Measurements from ENCODE around the gene ZMYM2. TPM values are rescaled to one million over a fixed set of nuclear protein-coding genes. Genes with fewer than 3 reads are reported as not detected.

ZMYM2 gene
- total and polyA plus RNA-seq, 7 donors, result 6.7 to 42.8 (median 25.4) TPM

GRCh38 chr13:20118268-20119140 lies 160.0 kb downstream of the ZMYM2 start:
- Histone ChIP-seq H3K27me3 (ENCODE audit: insufficient read depth in 3 of 3, low read length in 2 of 3) (no peaks in the 10 kb centered on the region), H3K27ac (peak overlapping the region; percentile 63), H3K9me3 (no peaks in the 10 kb centered on the region), H3K4me3 (peak overlapping the region; percentile 72), H3K36me3 (ENCODE audit: insufficient read depth in 1 of 2, low read depth in 1 of 2) (no peaks in the 10 kb centered on the region), H3K4me1 (peaks cover 4% of the 10 kb centered on the region)
- TF ChIP-seq, protein P1, sequence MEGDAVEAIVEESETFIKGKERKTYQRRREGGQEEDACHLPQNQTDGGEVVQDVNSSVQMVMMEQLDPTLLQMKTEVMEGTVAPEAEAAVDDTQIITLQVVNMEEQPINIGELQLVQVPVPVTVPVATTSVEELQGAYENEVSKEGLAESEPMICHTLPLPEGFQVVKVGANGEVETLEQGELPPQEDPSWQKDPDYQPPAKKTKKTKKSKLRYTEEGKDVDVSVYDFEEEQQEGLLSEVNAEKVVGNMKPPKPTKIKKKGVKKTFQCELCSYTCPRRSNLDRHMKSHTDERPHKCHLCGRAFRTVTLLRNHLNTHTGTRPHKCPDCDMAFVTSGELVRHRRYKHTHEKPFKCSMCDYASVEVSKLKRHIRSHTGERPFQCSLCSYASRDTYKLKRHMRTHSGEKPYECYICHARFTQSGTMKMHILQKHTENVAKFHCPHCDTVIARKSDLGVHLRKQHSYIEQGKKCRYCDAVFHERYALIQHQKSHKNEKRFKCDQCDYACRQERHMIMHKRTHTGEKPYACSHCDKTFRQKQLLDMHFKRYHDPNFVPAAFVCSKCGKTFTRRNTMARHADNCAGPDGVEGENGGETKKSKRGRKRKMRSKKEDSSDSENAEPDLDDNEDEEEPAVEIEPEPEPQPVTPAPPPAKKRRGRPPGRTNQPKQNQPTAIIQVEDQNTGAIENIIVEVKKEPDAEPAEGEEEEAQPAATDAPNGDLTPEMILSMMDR (IDR thresholded peaks at IDR 0.05), result no peak
- intact Hi-C loops (cut with DNase I), result no loop called here
- peak; percentile 65 to 84 (median 76) for ATAC-seq
- 1 to 2% (median 2%) methylated on average over 38 to 54 of the region's 55 CpGs for WGBS, 3 donors
- DNase-seq, result peak; percentile 56 to 64

GRCh38 chr13:20119960-20120359 lies 161.4 kb downstream of the ZMYM2 start:
- ATAC-seq (no peak), DNase-seq (no peak)
- Histone ChIP-seq H3K36me3 (ENCODE audit: insufficient read depth in 1 of 2, low read depth in 1 of 2) (no peaks in the 10 kb centered on the region), H3K4me3 (no peak overlapping the region), H3K27me3 (ENCODE audit: insufficient read depth in 3 of 3, low read length in 2 of 3) (no peaks in the 10 kb centered on the region), H3K27ac (no peak overlapping the region), H3K9me3 (no peaks in the 10 kb centered on the region), H3K4me1 (peaks cover 4% of the 10 kb centered on the region)
- intact Hi-C loops (cut with DNase I), result no loop called here
- TF ChIP-seq, protein P1 (IDR thresholded peaks at IDR 0.05), result no peak
- 83 to 88% (median 87%) methylated on average over 3 of the region's 3 CpGs for WGBS, 3 donors

- WGBS, 3 donors, result 45 to 59% (median 51%) methylated on average over 7 of the region's 7 CpGs
- H3K4me1 ChIP-seq, result peaks cover 16% of the 10 kb centered on the region
- H3K9me3 ChIP-seq, result no peaks in the 10 kb centered on the region
- TF ChIP-seq, protein P1 (IDR thresholded peaks at IDR 0.05), result no peak
- H3K27me3 ChIP-seq (ENCODE audit: insufficient read depth in 3 of 3, low read length in 2 of 3), result no peaks in the 10 kb centered on the region
- intact Hi-C loops (cut with DNase I), result no loop called here
- H3K36me3 ChIP-seq (ENCODE audit: insufficient read depth in 1 of 2, low read depth in 1 of 2), result no peaks in the 10 kb centered on the region
- ATAC-seq (no peak), DNase-seq (no peak)
- H3K4me3 ChIP-seq, result no peak overlapping the region
- no peak overlapping the region for H3K27ac ChIP-seq
Measured at GRCh38 chr13:20121159-20121525, 162.6 kb downstream of the ZMYM2 start.

- no peak overlapping the region for H3K4me3 ChIP-seq
- H3K9me3 ChIP-seq, result no peaks in the 10 kb centered on the region
- H3K27me3 ChIP-seq (ENCODE audit: insufficient read depth in 3 of 3, low read length in 2 of 3), result peaks cover 0 to 10% (median 0%) of the 10 kb centered on the region in 3 donors
- WGBS, 3 donors, result 67 to 76% (median 69%) methylated on average over 1 of the region's 1 CpG
- no peak for DNase-seq
- peaks cover 17% of the 10 kb centered on the region for H3K4me1 ChIP-seq
- TF ChIP-seq, protein P1 (IDR thresholded peaks at IDR 0.05), result no peak
- H3K36me3 ChIP-seq (ENCODE audit: insufficient read depth in 1 of 2, low read depth in 1 of 2), result no peaks in the 10 kb centered on the region
- H3K27ac ChIP-seq, result no peak overlapping the region
- ATAC-seq, result no peak
- intact Hi-C loops (cut with DNase I), result no loop called here
Measured at GRCh38 chr13:20124303-20124702, 165.8 kb downstream of the ZMYM2 start.

All from psoas muscle (tissue), 8 donors.